ENCODE results near the gene VMP1. TPM values are rescaled to one million over a fixed set of nuclear protein-coding genes. Genes with fewer than 3 reads are reported as not detected.
"Not testable (repeated sequence)": the region's sequence is repeated elsewhere in the genome, so short reads cannot be mapped to it uniquely, and the experiment has no call there.

Gene VMP1
- polyA plus RNA-seq, 1 donor: 111 TPM

- DNase-seq: no peak
Observed at GRCh38 chr17:59858932-59859331, 151.5 kb downstream of the VMP1 start.

GRCh38 chr17:59859444-59860025 lies 152.1 kb downstream of the VMP1 start:
- no peak for DNase-seq

- DNase-seq: no peak
Observed at GRCh38 chr17:59863616-59864015, 156.2 kb downstream of the VMP1 start.

DNA sequence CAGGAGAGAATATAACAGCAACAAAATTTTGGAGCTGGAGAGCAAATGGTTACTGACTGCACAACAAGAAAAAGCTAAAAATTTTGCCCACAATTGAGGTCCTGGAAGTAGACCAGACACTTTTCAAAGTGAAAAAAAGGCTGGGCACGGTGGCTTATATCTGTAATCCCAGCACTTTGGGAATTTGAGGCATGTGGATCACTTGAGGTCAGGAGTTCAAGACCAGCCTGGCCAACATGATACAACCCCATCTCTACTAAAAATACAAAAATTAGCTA lies 162.4 kb downstream of the VMP1 start:
- DNase-seq: no peak

DNA sequence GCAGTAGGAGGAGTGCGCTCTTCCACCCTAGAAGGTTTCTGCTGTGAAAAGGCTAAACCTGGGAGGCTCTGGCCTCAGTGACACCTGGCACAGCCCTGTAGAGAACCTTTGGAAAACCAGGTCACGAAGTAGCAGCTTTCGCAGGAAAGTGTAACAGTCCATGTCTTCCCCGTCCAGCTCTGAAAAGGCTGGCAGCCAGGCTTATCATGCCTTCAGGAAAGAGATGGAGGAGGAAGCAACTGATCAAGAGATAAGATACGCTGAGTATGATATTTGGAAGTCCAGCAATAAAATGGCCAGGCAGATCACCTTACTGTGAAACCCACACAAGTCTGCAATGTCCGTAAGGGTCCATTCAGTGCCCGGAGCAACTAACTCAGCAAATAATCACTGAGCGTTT lies 163.0 kb downstream of the VMP1 start:
- DNase-seq: no peak

DNA sequence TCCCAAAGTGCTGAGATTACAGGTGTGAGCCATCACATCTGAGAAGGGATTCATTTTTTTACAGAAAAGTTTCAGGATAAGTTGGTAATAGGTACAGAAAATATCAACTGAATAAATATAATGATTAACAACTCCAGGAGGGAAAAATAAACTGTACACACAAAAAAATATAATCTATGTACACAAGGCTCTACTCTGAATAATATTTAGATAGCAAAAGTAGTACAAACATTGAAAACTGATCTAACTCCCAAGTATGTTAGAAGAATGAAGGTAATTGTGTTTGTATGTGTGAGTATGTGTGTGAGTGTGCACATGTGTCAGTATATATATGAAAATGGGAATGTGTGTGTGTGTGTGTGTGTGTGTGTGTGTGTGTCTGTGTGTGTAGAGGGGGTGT lies 164.9 kb downstream of the VMP1 start:
- no peak for DNase-seq

- not testable (repeated sequence) for DNase-seq
Observed at GRCh38 chr17:59873414-59873813, 166.0 kb downstream of the VMP1 start.

GRCh38 chr17:59874376-59874775 lies 166.9 kb downstream of the VMP1 start:
- DNase-seq: no peak

DNA sequence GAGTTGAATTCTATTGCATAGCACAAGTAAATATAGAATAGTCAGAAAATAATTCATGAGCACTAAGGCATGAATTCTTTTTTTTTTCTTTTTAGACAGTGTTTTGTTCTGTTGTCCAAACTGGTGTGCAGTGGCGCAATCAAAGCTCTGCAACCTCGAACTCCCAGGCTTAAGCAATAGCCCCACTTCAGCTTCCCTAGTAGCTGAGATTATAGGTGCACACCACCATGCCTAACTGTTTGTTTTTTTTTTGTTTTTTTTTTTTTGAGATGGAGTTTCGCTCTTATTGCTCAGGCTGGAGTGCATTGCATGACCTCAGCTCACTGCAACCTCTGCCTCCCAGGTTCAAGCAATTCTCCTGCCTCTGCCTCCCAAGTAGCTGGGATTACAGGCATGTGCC lies 168.7 kb downstream of the VMP1 start:
- DNase-seq: no peak

- DNase-seq: no peak
Observed at GRCh38 chr17:59877965-59878364, 170.5 kb downstream of the VMP1 start.

GRCh38 chr17:59878624-59879023 lies 171.2 kb downstream of the VMP1 start:
- DNase-seq: no peak

- no peak for DNase-seq
Observed at GRCh38 chr17:59884861-59885260, 177.4 kb downstream of the VMP1 start.

DNA sequence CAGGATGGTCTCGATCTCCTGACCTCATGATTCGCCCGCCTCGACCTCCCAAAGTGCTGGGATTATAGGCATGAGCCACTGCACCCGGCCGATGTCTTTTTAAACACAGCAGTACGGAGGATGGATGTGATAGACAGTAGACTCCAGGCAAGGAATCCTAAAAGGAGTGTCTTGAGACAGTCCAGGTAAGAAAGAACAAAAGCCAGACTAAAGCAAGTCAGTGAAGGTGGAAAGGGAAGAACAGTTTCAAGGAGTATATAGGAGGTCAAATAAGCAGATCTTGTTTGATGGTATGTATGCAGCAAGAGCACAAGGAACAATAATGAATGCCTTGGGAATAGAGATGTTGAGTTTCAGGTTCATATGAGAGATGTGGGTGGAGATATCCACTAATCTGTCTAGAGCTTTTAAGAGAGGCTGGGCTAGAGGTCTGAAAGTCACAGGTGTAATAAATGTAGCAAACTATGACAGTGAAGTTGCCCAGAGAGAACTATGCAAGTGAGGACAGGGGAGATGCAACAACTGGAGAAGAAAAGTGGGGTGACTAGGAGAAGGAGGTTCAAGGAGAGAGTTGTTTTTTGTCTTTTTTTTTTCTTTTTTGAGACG lies 180.8 kb downstream of the VMP1 start:
- no peak for DNase-seq

DNA sequence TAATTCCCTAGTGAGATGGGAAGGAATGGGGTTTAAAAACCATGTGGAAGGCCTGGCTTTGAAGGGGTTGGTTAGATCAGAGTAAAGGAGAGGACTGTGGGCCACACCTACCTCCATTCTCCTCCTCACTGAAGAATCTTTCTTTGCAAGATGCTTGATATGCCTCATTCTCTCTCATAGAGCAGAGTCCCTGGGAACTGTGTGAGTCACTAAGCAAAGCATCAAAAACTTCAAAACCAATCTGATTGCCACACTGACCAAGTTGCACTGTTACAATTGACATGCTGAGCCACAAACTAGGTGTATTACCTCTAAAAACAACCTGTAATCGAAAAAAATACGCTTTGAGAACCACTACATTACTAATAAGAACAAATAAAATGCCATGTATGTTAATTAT lies 183.3 kb downstream of the VMP1 start:
- no peak for DNase-seq

Other genes starting within 250 kb of the VMP1 start
- 99.9 TPM for gene DHX40, start 142.0 kb upstream of the VMP1 start, polyA plus RNA-seq (ENCODE audit: insufficient read length)
- 360 TPM for gene CLTC, start 87.8 kb upstream of the VMP1 start, polyA plus RNA-seq (ENCODE audit: insufficient read length)
- gene PTRH2, start 224 bp upstream of the VMP1 start, polyA plus RNA-seq (ENCODE audit: insufficient read length): 23.5 TPM
- gene TUBD1, start 185.3 kb downstream of the VMP1 start, polyA plus RNA-seq (ENCODE audit: insufficient read length): 23.7 TPM
- gene RPS6KB1, start 185.5 kb downstream of the VMP1 start, polyA plus RNA-seq (ENCODE audit: insufficient read length): 51.1 TPM

Data from left kidney (tissue), 2 donors.